GM18873 (cell line): Measurements from ENCODE around the gene SYT15.
"Not testable (repeated sequence)": the region's sequence is repeated elsewhere in the genome, so short reads cannot be mapped to it uniquely, and the experiment has no call there.

ENCODE experiments used
- ATAC-seq: cut with Tn5 transposase; IDR thresholded peaks from one replicate; pipeline ENCODE4 v1.9.1; 2021; ENCODE audit warnings: mild to moderate bottlenecking, moderate library complexity, moderate number of reproducible peaks; ENCODE audit not compliant: unreplicated experiment, low FRiP score

Gene SYT15

GRCh38 chr10:46640005-46640404 is 61.1 kb downstream of the SYT15 start:
- ATAC-seq: not testable (repeated sequence)
